Measurements from ENCODE around the gene ZNRF2.

DNA sequence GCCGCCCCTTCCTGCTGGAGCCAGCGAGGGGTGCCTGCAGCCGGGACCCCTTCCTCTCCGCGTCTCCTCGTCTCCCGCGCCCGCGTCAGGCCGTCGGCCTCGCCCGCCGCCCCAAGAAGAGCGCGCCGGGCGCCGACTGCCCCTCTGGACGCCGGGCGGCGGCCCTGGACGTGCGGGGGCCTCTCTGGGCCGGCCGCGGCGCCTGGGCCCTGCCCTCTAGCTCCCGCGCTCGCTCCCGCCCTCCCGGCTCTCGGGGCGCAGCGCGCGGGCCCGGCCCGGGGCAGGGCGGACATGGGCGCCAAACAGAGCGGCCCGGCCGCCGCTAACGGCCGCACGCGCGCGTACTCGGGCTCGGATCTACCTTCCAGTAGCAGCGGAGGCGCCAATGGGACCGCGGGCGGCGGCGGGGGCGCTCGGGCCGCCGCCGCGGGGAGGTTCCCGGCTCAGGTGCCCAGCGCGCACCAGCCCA lies 704 bp downstream of the ZNRF2 start:
- TF ChIP-seq CTCF (IDR thresholded peaks at IDR 0.05) (no peak), POLR2A (IDR thresholded peaks at IDR 0.05) (peak; percentile 38)
